B cell (primary cell): ENCODE measurements around the gene PPP3CA. TPM values are rescaled to one million over a fixed set of nuclear protein-coding genes. Genes with fewer than 3 reads are reported as not detected.

Experiments used
- ATAC-seq: fragments of 200-7000 bp; cut with Tn5 transposase; one replicate; pipeline ENCODE4 v1.10.0; 2021; ENCODE audit warnings: low read depth, mild to moderate bottlenecking, moderate number of reproducible peaks, moderate library complexity
- CTCF ChIA-PET: fragments of 350-600 bp; sonication (Branson Sonifier 250); formaldehyde crosslinking; loops from one replicate; lab custom pipeline; 2021; ENCODE audit warnings: antibody characterized with exemption, inconsistent platforms; lab: Charles Lee
- POLR2A ChIA-PET: fragments of 350-600 bp; sonication (Branson Sonifier 250); formaldehyde crosslinking; loops from one replicate; lab custom pipeline; 2021; ENCODE audit warnings: antibody characterized with exemption; lab: Charles Lee
- DNase-seq: peaks from one replicate; pipeline ENCODE4 v3.0.0; 2013
- H2AFZ ChIP-seq: 2 replicates; pipeline ENCODE4 v1.6.1; 2012; ENCODE audit warnings: mild to moderate bottlenecking, low read depth, low read length; ENCODE audit not compliant: insufficient read depth, poor library complexity, severe bottlenecking
- H3K27ac ChIP-seq, 2 donors: 1 replicate in 1 of 2; 2 replicates in 1 of 2; pipeline ENCODE4 v1.5.1; 2012 to 2013; ENCODE audit warnings: low read length in 2 of 2, mild to moderate bottlenecking in 2 of 2, moderate library complexity in 1 of 2
- H3K27me3 ChIP-seq, 4 experiments: fragments of 200-600 bp in 1 of 4; sonication (generic) in 1 of 4; replicated peaks in 1 of 4; 1 replicate in 2 of 4; 2 replicates in 2 of 4; pipeline versions ENCODE4 v1.6.1 to v1.7.0; 2013 to 2016; ENCODE audit warnings: low read length in 3 of 4, mild to moderate bottlenecking in 2 of 4, mixed read lengths in 1 of 4, moderate library complexity in 1 of 4; ENCODE audit not compliant: insufficient read depth in 4 of 4, control insufficient read depth in 3 of 4; ENCODE audit errors: control extremely low read depth in 1 of 4
- H3K36me3 ChIP-seq, 2 experiments: replicated peaks in 1 of 2; 1 replicate in 1 of 2; 2 replicates in 1 of 2; pipeline versions ENCODE4 v1.6.1 to v1.7.1; 2013; ENCODE audit warnings: low read length in 1 of 2; ENCODE audit not compliant: insufficient read depth in 2 of 2, control insufficient read depth in 1 of 2; ENCODE audit errors: control extremely low read depth in 1 of 2, extremely low read depth in 1 of 2
- H3K4me1 ChIP-seq, 2 donors: fragments of 200-600 bp in 1 of 2; sonication (generic) in 1 of 2; 1 replicate in 1 of 2; 2 replicates in 1 of 2; pipeline versions ENCODE4 v1.5.1 to v1.6.1; 2013 to 2017; ENCODE audit warnings: low read length in 2 of 2; ENCODE audit not compliant: control insufficient read depth in 2 of 2, insufficient read depth in 2 of 2
- H3K4me2 ChIP-seq: replicated peaks from 2 replicates; pipeline ENCODE3; 2012; ENCODE audit warnings: mild to moderate bottlenecking, low read depth, low read length; ENCODE audit not compliant: poor library complexity, severe bottlenecking
- H3K4me3 ChIP-seq, 5 experiments: fragments of 200-600 bp in 1 of 5; sonication (generic) in 1 of 5; 1 replicate in 3 of 5; 2 replicates in 2 of 5; pipeline versions ENCODE4 v1.5.1 to v1.7.0; 2011 to 2016; ENCODE audit warnings: low read length in 4 of 5, mild to moderate bottlenecking in 4 of 5, low read depth in 2 of 5, control low read depth in 1 of 5, moderate library complexity in 1 of 5; ENCODE audit not compliant: insufficient read depth in 1 of 5; ENCODE audit errors: control extremely low read depth in 1 of 5, extremely low read depth in 1 of 5
- H3K79me2 ChIP-seq: fragments of 200-600 bp; sonication (generic); one replicate; pipeline ENCODE4 v1.6.0; 2016; ENCODE audit warnings: low read length; ENCODE audit not compliant: control insufficient read depth, insufficient read depth
- H3K9ac ChIP-seq: fragments of 200-600 bp; sonication (generic); 2 replicates; pipeline ENCODE4 v1.6.1; 2017; ENCODE audit warnings: mild to moderate bottlenecking, low read length, moderate library complexity
- H3K9me3 ChIP-seq, 3 donors: one replicate each; pipeline versions ENCODE4 v1.6.1 to v1.7.1; 2013; ENCODE audit warnings: low read length in 2 of 3; ENCODE audit not compliant: control insufficient read depth in 2 of 3, insufficient read depth in 1 of 3; ENCODE audit errors: control extremely low read depth in 1 of 3
- H4K20me1 ChIP-seq: 2 replicates; pipeline ENCODE4 v1.6.0; 2012; ENCODE audit warnings: mild to moderate bottlenecking, low read length; ENCODE audit not compliant: insufficient read depth, control insufficient read depth, poor library complexity, severe bottlenecking
- H3K27ac Mint-ChIP-seq: one replicate; pipeline ENCODE4 v1.8.0; 2021; ENCODE audit warnings: mixed read lengths
- H3K27me3 Mint-ChIP-seq: one replicate; pipeline ENCODE4 v1.8.0; 2021; ENCODE audit warnings: mixed read lengths
- H3K4me1 Mint-ChIP-seq: one replicate; pipeline ENCODE4 v1.8.0; 2021; ENCODE audit warnings: mixed read lengths
- H3K4me3 Mint-ChIP-seq: one replicate; pipeline ENCODE4 v1.8.0; 2021; ENCODE audit warnings: mixed read lengths
- H3K9me3 Mint-ChIP-seq: one replicate; pipeline ENCODE4 v1.8.0; 2022; ENCODE audit warnings: mixed read lengths; ENCODE audit not compliant: insufficient read depth
- EZH2 ChIP-seq: IDR thresholded peaks from 2 replicates; pipeline ENCODE4 v1.6.1; 2012; ENCODE audit warnings: borderline replicate concordance, low read depth, mild to moderate bottlenecking, moderate library complexity, low read length; ENCODE audit not compliant: insufficient read depth, poor library complexity, severe bottlenecking
- WGBS: methylation state at CpG from one replicate; pipeline ENCODE4 v1.1.5; 2013; ENCODE audit warnings: missing lambda C conversion rate; ENCODE audit not compliant: insufficient coverage; 5-methylcytosine and 5-hydroxymethylcytosine counted together
- intact Hi-C: fragments of 100-400 bp; cut with micrococcal nuclease; formaldehyde crosslinking; loops from one replicate; pipeline ENCODE4 v1.10.0; 2022
- polyA plus RNA-seq: library from polyadenylated mRNA; depleted of rRNA; stranded (reverse); fragments of >200 nt; gene quantifications from 2 replicates; pipeline ENCODE4 v1.2.3, GENCODE V29; 2012
- total RNA-seq, 2 donors: library from RNA; stranded (reverse); fragments of 120-200 nt in 1 of 2; gene quantifications; 1 replicate in 1 of 2; 2 replicates in 1 of 2; pipeline versions ENCODE4 v1.2.3 to v1.2.4, GENCODE V29; 2013 to 2022
- TF ChIP-seq, protein P1 (sequence below): fragments of 200-600 bp; IDR thresholded peaks from one replicate; pipeline ENCODE4 v1.8.0; 2022; ENCODE audit warnings: antibody characterized with exemption, mild to moderate bottlenecking

Gene PPP3CA
- total and polyA plus RNA-seq, 2 donors (not counting 1 experiment from before 2014, with no cell fraction given), result 14.3 to 85.1 TPM

DNA sequence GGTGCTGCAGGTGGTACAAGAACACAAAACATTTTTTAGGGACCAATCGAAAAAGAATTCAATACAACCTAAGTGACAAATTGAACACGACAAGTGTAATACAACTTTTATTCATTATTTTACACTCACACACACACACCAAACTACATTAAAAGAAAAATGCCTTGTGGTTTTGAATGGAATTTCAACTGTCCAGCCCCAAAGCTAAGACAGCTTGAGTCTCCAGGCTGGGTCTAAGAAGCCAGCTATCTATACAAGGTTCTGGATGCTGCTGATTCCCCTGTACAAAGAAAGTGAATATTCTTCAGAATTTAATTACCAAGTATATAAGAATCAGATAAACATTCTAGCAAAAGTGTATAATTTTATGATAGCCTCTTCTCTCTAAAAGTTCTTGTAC lies 118.2 kb downstream of the PPP3CA start:
- no peak overlapping the region for H3K27ac ChIP-seq
- Mint-ChIP-seq H3K4me1 (peaks cover 60% of the 10 kb centered on the region), H3K4me3 (no peak overlapping the region), H3K27me3 (no peaks in the 10 kb centered on the region), H3K9me3 (peaks cover 3% of the 10 kb centered on the region), H3K27ac (no peak overlapping the region)
- H3K27me3 ChIP-seq, result no peaks in the 10 kb centered on the region
- peaks cover 0 to 4% of the 10 kb centered on the region in 2 donors for H3K4me1 ChIP-seq
- no CpG with 5 or more reads among the region's 2 CpGs for WGBS
- no peak overlapping the region for H3K4me3 ChIP-seq
- no peaks in the 10 kb centered on the region for H3K36me3 ChIP-seq
- H4K20me1 ChIP-seq, result peaks cover 57% of the 10 kb centered on the region
- H2AFZ ChIP-seq, result no peak overlapping the region
- H3K79me2 ChIP-seq, result peaks cover 90% of the 10 kb centered on the region
- DNase-seq, result no peak
- no peak overlapping the region for H3K4me2 ChIP-seq
- no peak for ATAC-seq
- H3K9ac ChIP-seq, result no peak overlapping the region
- no peak for TF ChIP-seq EZH2
- TF ChIP-seq, protein P1, sequence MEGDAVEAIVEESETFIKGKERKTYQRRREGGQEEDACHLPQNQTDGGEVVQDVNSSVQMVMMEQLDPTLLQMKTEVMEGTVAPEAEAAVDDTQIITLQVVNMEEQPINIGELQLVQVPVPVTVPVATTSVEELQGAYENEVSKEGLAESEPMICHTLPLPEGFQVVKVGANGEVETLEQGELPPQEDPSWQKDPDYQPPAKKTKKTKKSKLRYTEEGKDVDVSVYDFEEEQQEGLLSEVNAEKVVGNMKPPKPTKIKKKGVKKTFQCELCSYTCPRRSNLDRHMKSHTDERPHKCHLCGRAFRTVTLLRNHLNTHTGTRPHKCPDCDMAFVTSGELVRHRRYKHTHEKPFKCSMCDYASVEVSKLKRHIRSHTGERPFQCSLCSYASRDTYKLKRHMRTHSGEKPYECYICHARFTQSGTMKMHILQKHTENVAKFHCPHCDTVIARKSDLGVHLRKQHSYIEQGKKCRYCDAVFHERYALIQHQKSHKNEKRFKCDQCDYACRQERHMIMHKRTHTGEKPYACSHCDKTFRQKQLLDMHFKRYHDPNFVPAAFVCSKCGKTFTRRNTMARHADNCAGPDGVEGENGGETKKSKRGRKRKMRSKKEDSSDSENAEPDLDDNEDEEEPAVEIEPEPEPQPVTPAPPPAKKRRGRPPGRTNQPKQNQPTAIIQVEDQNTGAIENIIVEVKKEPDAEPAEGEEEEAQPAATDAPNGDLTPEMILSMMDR, result no peak
- intact Hi-C loops, result no loop called here
- ChIA-PET POLR2A (no interaction called here), CTCF (no interaction called here)
- H3K9me3 ChIP-seq, result peaks cover 0 to 3% (median 2%) of the 10 kb centered on the region in 3 donors

DNA sequence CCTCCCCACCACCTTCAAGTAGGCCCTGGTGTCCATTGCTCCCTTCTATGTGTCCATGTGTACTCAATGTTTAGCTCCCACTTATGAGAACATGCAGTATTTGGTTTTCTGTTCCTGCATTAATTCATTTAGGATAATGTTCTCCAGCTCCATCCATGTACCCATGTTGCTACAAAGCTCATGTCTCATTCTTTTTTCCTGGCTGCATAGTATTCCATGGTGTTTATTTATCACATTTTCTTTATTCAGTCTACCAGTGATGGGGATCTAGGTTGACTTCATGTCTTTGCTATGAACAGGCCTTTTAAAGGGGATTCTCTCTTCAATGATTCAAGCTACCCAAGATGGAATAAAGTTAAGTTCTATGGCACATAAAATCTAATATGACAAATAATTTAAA lies 119.6 kb downstream of the PPP3CA start:
- POLR2A ChIA-PET, result no interaction called here

More for the DNA sequence above, 119.6 kb downstream of the PPP3CA start:
- Histone ChIP-seq H3K4me3 (no peak overlapping the region), H3K9me3 (peaks cover 0 to 3% (median 0%) of the 10 kb centered on the region in 3 donors), H3K79me2 (peaks cover 84% of the 10 kb centered on the region), H3K4me1 (no peaks in the 10 kb centered on the region), H3K9ac (no peak overlapping the region), H2AFZ (no peak overlapping the region), H3K4me2 (no peak overlapping the region), H3K27ac (no peak overlapping the region), H4K20me1 (peaks cover 47% of the 10 kb centered on the region), H3K27me3 (no peaks in the 10 kb centered on the region), H3K36me3 (no peaks in the 10 kb centered on the region)
- no peak for DNase-seq
- H3K27me3 Mint-ChIP-seq, result no peaks in the 10 kb centered on the region
- ATAC-seq, result no peak
- CTCF ChIA-PET, result no interaction called here
- peaks cover 65% of the 10 kb centered on the region for H3K4me1 Mint-ChIP-seq
- no peak for TF ChIP-seq EZH2
- TF ChIP-seq, protein P1, result no peak
- H3K27ac Mint-ChIP-seq, result no peak overlapping the region
- H3K4me3 Mint-ChIP-seq, result no peak overlapping the region
- peaks cover 3% of the 10 kb centered on the region for H3K9me3 Mint-ChIP-seq
- intact Hi-C loops, result no loop called here
